NCI-H774 (cell line): ENCODE measurements around the gene GPN2.
A peak's percentile ranks its signal among the peaks of the same experiment; 100 is the strongest.

ENCODE experiments used
- DNase-seq: peaks from one replicate; lab custom pipeline; 2025; lab: John Stamatoyannopoulos, UW

GPN2 gene

GRCh38 chr1:26831546-26832248 lies 58.4 kb downstream of the GPN2 start:
- no peak for DNase-seq

DNA sequence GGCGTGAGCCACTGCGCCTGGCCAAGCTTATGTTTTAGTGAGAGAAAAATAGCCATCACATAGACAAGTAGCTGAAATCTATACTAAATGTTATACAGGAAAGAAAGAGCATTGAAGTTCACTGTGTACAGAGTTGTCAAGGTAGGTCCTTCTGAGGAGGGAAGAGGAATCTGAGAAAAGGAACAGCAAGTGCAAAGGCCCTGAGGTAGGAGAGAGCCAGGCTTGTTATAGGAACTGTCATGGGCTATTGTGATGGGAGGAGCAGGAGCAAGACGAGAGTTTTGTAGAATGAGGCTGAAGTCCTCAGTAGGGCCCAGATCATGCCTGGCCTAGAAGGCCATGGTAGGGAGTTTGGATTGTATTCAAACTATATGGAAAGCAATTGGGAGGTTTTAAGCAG lies 59.0 kb downstream of the GPN2 start:
- no peak for DNase-seq

DNA sequence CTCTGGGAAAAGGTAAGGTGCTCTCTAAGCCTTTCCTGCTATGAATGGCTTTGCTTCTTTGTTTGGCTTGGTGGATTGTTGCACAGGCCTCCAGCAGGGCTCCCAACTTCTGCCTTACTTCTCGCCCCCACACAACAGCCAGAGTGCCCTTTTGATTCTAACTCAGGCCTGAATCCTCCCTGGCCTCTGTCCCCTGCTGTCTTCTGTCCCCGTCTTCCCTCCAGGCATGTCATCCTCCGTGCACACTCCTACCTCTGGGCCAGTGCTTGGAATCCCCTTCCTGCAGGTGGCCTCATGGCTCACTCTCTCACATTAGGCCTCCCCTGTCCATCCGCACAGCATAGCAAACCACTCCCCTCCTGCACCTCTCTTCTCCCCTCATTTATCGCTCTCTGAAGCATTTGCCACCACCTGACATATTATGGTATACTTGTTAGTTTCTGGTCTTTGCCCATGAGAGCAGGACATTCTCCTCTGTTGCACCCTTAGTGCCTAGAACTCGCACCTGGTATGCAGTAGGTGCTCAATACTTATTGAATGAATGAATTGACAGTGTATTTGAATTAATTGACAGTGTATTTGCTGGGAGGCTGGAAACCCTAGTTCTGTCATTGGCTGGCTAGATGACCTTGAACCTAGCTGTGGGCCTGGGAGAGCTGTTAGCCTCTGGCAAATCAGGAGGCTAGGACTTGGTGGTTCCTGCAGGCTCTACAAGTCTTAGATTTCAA lies 60.7 kb downstream of the GPN2 start:
- no peak for DNase-seq

- no peak for DNase-seq
Measured at GRCh38 chr1:26828411-26828991, 61.6 kb downstream of the GPN2 start.

DNA sequence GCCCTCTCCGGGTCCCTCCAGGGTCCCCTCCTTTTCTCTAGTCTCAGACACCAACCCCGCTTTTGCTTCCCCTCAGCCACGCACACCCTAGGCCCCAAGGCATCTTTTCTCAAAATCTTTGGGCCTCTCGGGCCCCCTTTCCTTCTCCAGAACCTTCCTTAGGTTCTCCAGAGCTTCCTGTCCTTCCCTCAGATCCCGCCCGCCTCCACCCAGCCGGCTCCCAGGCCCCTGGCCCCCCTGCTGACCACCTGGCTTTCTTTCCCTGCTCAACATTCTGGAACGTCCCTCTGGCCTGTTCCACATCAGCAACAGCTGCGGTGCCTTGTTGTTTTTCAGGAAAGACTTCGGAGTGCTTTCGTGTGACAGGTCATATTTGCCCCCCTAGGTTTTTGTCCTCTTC lies 62.4 kb downstream of the GPN2 start:
- no peak for DNase-seq

GRCh38 chr1:26827106-26827604 lies 62.9 kb downstream of the GPN2 start:
- DNase-seq = no peak

DNA sequence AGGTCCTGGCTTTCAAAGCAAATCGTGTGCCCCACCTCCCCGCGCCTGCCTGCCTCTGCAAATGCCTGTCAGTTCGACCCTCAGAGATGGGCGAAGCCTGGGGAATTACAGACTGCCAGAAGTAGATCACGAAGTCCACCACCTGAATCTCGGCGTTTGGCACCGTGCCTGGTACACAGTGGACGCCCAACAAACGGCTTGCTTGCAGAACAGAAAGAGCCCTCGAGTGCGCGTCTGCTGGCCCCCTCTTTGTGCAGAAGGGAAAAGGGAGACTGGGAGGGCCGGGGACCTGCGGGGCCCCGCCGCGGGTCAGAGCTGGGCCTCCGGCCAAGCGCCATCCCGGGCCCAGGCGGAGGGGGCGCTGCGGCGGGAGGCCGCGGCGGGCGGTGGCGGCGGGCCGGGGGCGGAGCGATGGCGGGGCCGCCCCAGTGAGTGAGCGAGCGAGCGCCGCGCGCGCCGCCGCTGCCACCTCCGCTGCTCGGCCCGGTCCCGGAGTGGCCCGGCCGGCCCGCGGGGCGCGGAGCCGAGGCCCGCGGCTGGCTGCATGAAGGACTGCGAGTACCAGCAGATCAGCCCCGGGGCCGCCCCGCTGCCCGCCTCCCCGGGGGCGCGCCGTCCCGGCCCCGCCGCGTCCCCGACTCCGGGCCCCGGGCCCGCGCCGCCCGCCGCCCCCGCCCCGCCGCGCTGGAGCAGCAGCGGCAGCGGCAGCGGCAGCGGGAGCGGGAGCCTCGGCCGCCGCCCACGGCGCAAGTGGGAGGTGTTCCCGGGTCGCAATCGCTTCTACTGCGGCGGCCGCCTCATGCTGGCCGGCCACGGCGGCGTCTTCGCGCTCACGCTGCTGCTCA lies 63.6 kb downstream of the GPN2 start, which contains the start of gene ZDHHC18:
TSS of gene ZDHHC18 (plus strand) at position 428 of the 845 bp plus-strand sequence. CDS start at position 545, 117 bp downstream.
- DNase-seq = peak; percentile 23
